HepG2 (cell line): Measurements from ENCODE around the gene NEIL1. TPM values are rescaled to one million over a fixed set of nuclear protein-coding genes. Genes with fewer than 3 reads are reported as not detected.

Experiments
- ATAC-seq: fragments of 200-7000 bp; cut with Tn5 transposase; 3 replicates; pipeline ENCODE4 v1.9.1; 2020; ENCODE audit warnings: mild to moderate bottlenecking, moderate library complexity
- BruUV-seq: library from RNA; stranded (reverse); fragments of 400-500 nt; replicated peaks from 2 replicates; lab custom pipeline; 2021; lab: Mats Ljungman, UMichigan
- CTCF ChIA-PET: fragments of 300-600 bp; formaldehyde crosslinking; extraction: SDS; loops from one replicate; lab custom pipeline; 2021; ENCODE audit warnings: low total read pairs, inconsistent platforms, low intra/inter-chr PET ratio; lab: Yijun Ruan, JAX
- POLR2A ChIA-PET: fragments of 350-600 bp; sonication (Branson Sonifier 250); formaldehyde crosslinking; loops from one replicate; lab custom pipeline; 2020; ENCODE audit warnings: antibody characterized with exemption, inconsistent platforms; lab: Yijun Ruan, JAX
- DNase-seq: peaks from one replicate; pipeline ENCODE4 v3.0.0-alpha.2; 2015; ENCODE audit warnings: low spot score
- FAIRE-seq: peaks from 3 replicates; lab custom pipeline; 2011; peaks lifted over from hg19 to GRCh38; lab: Jason Lieb, UNC
- H2AFZ ChIP-seq: one replicate; pipeline ENCODE4 v1.6.1; 2011; ENCODE audit warnings: low read length, inconsistent platforms
- H3K27ac ChIP-seq: fragments of 300-600 bp; 3 replicates; pipeline ENCODE4 v1.8.0; 2011; ENCODE audit warnings: mixed run types, mild to moderate bottlenecking, mixed read lengths, low read length, inconsistent platforms; ENCODE audit not compliant: insufficient read depth; ENCODE audit errors: extremely low read length
- H3K27me3 ChIP-seq, 2 experiments: fragments of 200-600 bp in 1 of 2; 2 replicates in 1 of 2; 3 replicates in 1 of 2; pipeline versions ENCODE4 v1.6.0 to v1.8.0; 2011; ENCODE audit warnings: low read length in 2 of 2, mild to moderate bottlenecking in 2 of 2, moderate library complexity in 2 of 2, inconsistent platforms in 1 of 2; ENCODE audit not compliant: insufficient read depth in 2 of 2, control insufficient read depth in 1 of 2
- H3K36me3 ChIP-seq, 2 experiments: fragments of 200-600 bp in 1 of 2; replicated peaks in 1 of 2; 2 replicates in 1 of 2; 3 replicates in 1 of 2; pipeline versions ENCODE4 v1.5.1 to v1.8.0; 2011; ENCODE audit warnings: low read length in 2 of 2, inconsistent platforms in 1 of 2; ENCODE audit not compliant: insufficient read depth in 2 of 2, control insufficient read depth in 1 of 2
- H3K4me1 ChIP-seq: 2 replicates; pipeline ENCODE4 v1.5.1; 2012; ENCODE audit warnings: low read length, inconsistent platforms; ENCODE audit not compliant: insufficient read depth
- H3K4me2 ChIP-seq: 2 replicates; pipeline ENCODE4 v1.6.0; 2011; ENCODE audit warnings: low read depth, low read length, inconsistent platforms
- H3K4me3 ChIP-seq, 3 experiments: fragments of 200-600 bp in 1 of 3; sonication (generic), shearing (Covaris generic) in 1 of 3; replicated peaks in 1 of 3; 2 replicates each; pipeline ENCODE4 v1.5.1; 2011 to 2016; ENCODE audit warnings: low read length in 3 of 3, inconsistent platforms in 2 of 3, low read depth in 2 of 3, mild to moderate bottlenecking in 2 of 3, control low read depth in 1 of 3, mixed read lengths in 1 of 3; ENCODE audit not compliant: insufficient read depth in 1 of 3
- H3K79me2 ChIP-seq: one replicate; pipeline ENCODE4 v1.6.1; 2011; ENCODE audit warnings: low read length, inconsistent platforms; ENCODE audit not compliant: insufficient read depth
- H3K9ac ChIP-seq: 2 replicates; pipeline ENCODE4 v1.6.0; 2011; ENCODE audit warnings: mild to moderate bottlenecking, low read depth, low read length, inconsistent platforms; ENCODE audit not compliant: insufficient read depth
- H3K9me3 ChIP-seq: 2 replicates; pipeline ENCODE4 v1.5.1; 2012; ENCODE audit warnings: mild to moderate bottlenecking, low read length
- H4K20me1 ChIP-seq: 2 replicates; pipeline ENCODE4 v1.6.0; 2011; ENCODE audit warnings: inconsistent platforms, mild to moderate bottlenecking, low read length, moderate library complexity; ENCODE audit not compliant: insufficient read depth
- AGO2 ChIP-seq: fragments of 200-400 bp; formaldehyde crosslinking; optimal IDR thresholded peaks from 2 replicates; pipeline ENCODE3; 2017; ENCODE audit warnings: mild to moderate bottlenecking, low read depth, low read length, moderate library complexity
- CEBPG ChIP-seq: IDR thresholded peaks from 2 replicates; pipeline ENCODE4 v1.6.1; 2016
- CENPX ChIP-seq: sonication (generic); formaldehyde crosslinking; IDR thresholded peaks from 2 replicates; pipeline ENCODE4 v1.9.0; 2021; ENCODE audit warnings: mild to moderate bottlenecking, missing genetic modification reagents, moderate library complexity
- CREBL2 ChIP-seq: sonication (generic); formaldehyde crosslinking; IDR thresholded peaks from 2 replicates; pipeline ENCODE4 v1.8.1; 2023; ENCODE audit warnings: missing genetic modification reagents, mild to moderate bottlenecking, borderline replicate concordance
- HIVEP1 ChIP-seq: sonication (generic); formaldehyde crosslinking; IDR thresholded peaks from 2 replicates; pipeline ENCODE4 v1.4.0; 2020; ENCODE audit warnings: mild to moderate bottlenecking, missing genetic modification reagents
- HNF1B ChIP-seq: sonication (generic); formaldehyde crosslinking; IDR thresholded peaks from 2 replicates; pipeline ENCODE4 v1.5.1; 2020; ENCODE audit warnings: mild to moderate bottlenecking, moderate library complexity, missing genetic modification reagents
- KLF6 ChIP-seq: IDR thresholded peaks from 2 replicates; pipeline ENCODE4 v1.8.0; 2016; ENCODE audit warnings: missing biosample characterization, missing genetic modification reagents
- PATZ1 ChIP-seq: sonication (generic); formaldehyde crosslinking; IDR thresholded peaks from 2 replicates; pipeline ENCODE4 v1.4.0; 2020; ENCODE audit warnings: missing genetic modification reagents
- ZKSCAN5 ChIP-seq: sonication (generic); formaldehyde crosslinking; IDR thresholded peaks from 2 replicates; pipeline ENCODE4 v1.5.1; 2020; ENCODE audit warnings: mild to moderate bottlenecking, missing genetic modification reagents
- ZNF354B ChIP-seq: sonication (generic); formaldehyde crosslinking; IDR thresholded peaks from 2 replicates; pipeline ENCODE4 v1.8.0; 2022; ENCODE audit warnings: mild to moderate bottlenecking, missing genetic modification reagents
- ZNF382 ChIP-seq: sonication (generic); formaldehyde crosslinking; IDR thresholded peaks from 2 replicates; pipeline ENCODE4 v1.5.0; 2020; ENCODE audit warnings: missing genetic modification reagents, mild to moderate bottlenecking, borderline replicate concordance
- ZNF839 ChIP-seq: sonication (generic); formaldehyde crosslinking; IDR thresholded peaks from 2 replicates; pipeline ENCODE4 v1.4.0; 2020; ENCODE audit warnings: missing genetic modification reagents, mild to moderate bottlenecking, borderline replicate concordance
- WGBS: methylation state at CpG from one replicate; pipeline ENCODE4 v1.1.6; 2017; ENCODE audit warnings: low lambda C conversion rate; 5-methylcytosine and 5-hydroxymethylcytosine counted together
- in situ Hi-C: cut with HindIII; loops from 2 replicates; pipeline ENCODE4 v1.10.0; 2017; ENCODE audit warnings: low pct_unique_long_range_greater_than_20kb; ENCODE audit not compliant: extremely low pct_ligation_motif_present
- intact Hi-C: fragments of 100-400 bp; cut with micrococcal nuclease; formaldehyde crosslinking; loops from one replicate; pipeline ENCODE4 v1.10.0; 2022; ENCODE audit not compliant: unreplicated experiment
- polyA plus RNA-seq, 8 experiments: library from polyadenylated mRNA; depleted of rRNA in 3 of 8; stranded (reverse) in 7 of 8; unstranded in 1 of 8; fragments of >200 nt; fragmentation: Illumina TruSeq in 4 of 8; extraction: Trizol in 4 of 8; gene quantifications; 2 replicates each; pipeline versions ENCODE4 v1.2.1 to v1.2.3, GENCODE V29; 2011 to 2016; ENCODE audit warnings: low read depth in 4 of 8, missing spikeins in 1 of 8, mixed read lengths in 1 of 8; ENCODE audit not compliant: insufficient read depth in 1 of 8
- total RNA-seq, 5 experiments: library from RNA; depleted of rRNA; stranded (reverse); fragments of >200 nt; fragmentation: Illumina TruSeq; extraction: Trizol; gene quantifications; 2 replicates each; pipeline ENCODE4 v1.2.3, GENCODE V29; 2016; ENCODE audit warnings: low read depth in 1 of 5

The NEIL1 gene
- total and polyA plus RNA-seq, 2 of the 13 experiments (the other 11 are each of a cell fraction or from before 2014, with no cell fraction given): 10.4 to 15.5 TPM

- intact Hi-C loops (no loop called here), in situ Hi-C loops (no loop called here)
- Histone ChIP-seq H3K9ac (no peak overlapping the region), H3K27me3 (no peaks in the 10 kb centered on the region), H3K9me3 (no peaks in the 10 kb centered on the region), H3K4me2 (no peak overlapping the region), H3K79me2 (no peaks in the 10 kb centered on the region), H2AFZ (no peak overlapping the region), H3K4me1 (peaks cover 2% of the 10 kb centered on the region), H3K4me3 (no peak overlapping the region), H3K27ac (no peak overlapping the region), H4K20me1 (no peaks in the 10 kb centered on the region), H3K36me3 (peaks cover 14 to 27% of the 10 kb centered on the region in 2 experiments; a peak in 4 of 5 replicates)
- TF ChIP-seq AGO2 (peak; percentile 21), ZNF354B (CRISPR knock-in tag) (no peak)
- BruUV-seq: no TSS peak
- ATAC-seq: no peak
- no peak for FAIRE-seq
- CTCF ChIA-PET: no interaction called here
- POLR2A ChIA-PET: interaction anchor here (2.1 kb wide), 1 partner anchor 10 kb away, joined by 10 read pairs; the partner anchor contains the start of gene MAN2C1
- WGBS: 94% methylated on average over 5 of the region's 10 CpGs
- DNase-seq: no peak
Observed at GRCh38 chr15:75358771-75359536, 12.1 kb downstream of the NEIL1 start.

GRCh38 chr15:75359537-75360250 lies 12.9 kb downstream of the NEIL1 start:
- Histone ChIP-seq H3K79me2 (no peaks in the 10 kb centered on the region), H3K4me2 (no peak overlapping the region), H3K4me1 (no peaks in the 10 kb centered on the region), H3K27me3 (no peaks in the 10 kb centered on the region), H3K9me3 (no peaks in the 10 kb centered on the region), H2AFZ (no peak overlapping the region), H3K9ac (no peak overlapping the region), H3K4me3 (no peak overlapping the region), H3K36me3 (peaks cover 18 to 34% of the 10 kb centered on the region in 2 experiments), H3K27ac (no peak overlapping the region), H4K20me1 (no peaks in the 10 kb centered on the region)
- CTCF ChIA-PET: no interaction called here
- no peak for ATAC-seq
- in situ Hi-C loops: loop anchor here (10.0 kb wide), 1 partner anchor 285 kb away; the partner anchor contains the start of genes IMP3 and SNX33
- no TSS peak for BruUV-seq
- DNase-seq: no peak
- intact Hi-C loops: loop anchor here (10.0 kb wide), 1 partner anchor 325 kb away; no protein-coding TSS in a partner anchor
- FAIRE-seq: no peak
- POLR2A ChIA-PET: interaction anchor here (0.9 to 2.1 kb wide), 2 partner anchors 9 to 12 kb away, joined by 3 to 10 read pairs; partner anchors contain the start of gene MAN2C1
- 94% methylated on average over 11 of the region's 15 CpGs for WGBS
- TF ChIP-seq HIVEP1 (no peak), ZNF382 (CRISPR knock-in tag) (no peak), KLF6 (CRISPR knock-in tag) (no peak), PATZ1 (CRISPR knock-in tag) (no peak), ZKSCAN5 (CRISPR knock-in tag) (no peak), ZNF839 (no peak), CENPX (no peak), CREBL2 (CRISPR knock-in tag) (no peak), HNF1B (CRISPR knock-in tag) (no peak), CEBPG (CRISPR knock-in tag) (no peak)
